Mucosa of descending colon (tissue), 3 donors: Measurements from ENCODE around the gene NAPSA. TPM values are rescaled to one million over a fixed set of nuclear protein-coding genes. Genes with fewer than 3 reads are reported as not detected.
A peak's percentile ranks its signal among the peaks of the same experiment; 100 is the strongest.

Experiments used
- ATAC-seq: fragments of 200-7000 bp; cut with Tn5 transposase; one replicate; pipeline ENCODE4 v1.9.1; 2020; ENCODE audit warnings: mild to moderate bottlenecking, moderate library complexity
- DNase-seq, 3 donors: peaks; one replicate each; pipeline ENCODE4 v3.0.0-alpha.2; 2020
- H3K36me3 ChIP-seq: fragments of 200-600 bp; one replicate; pipeline ENCODE4 v1.8.0; 2021; ENCODE audit warnings: low read depth, mild to moderate bottlenecking
- H3K4me1 ChIP-seq: fragments of 200-600 bp; one replicate; pipeline ENCODE4 v1.8.0; 2021; ENCODE audit warnings: low read depth, mild to moderate bottlenecking
- H3K4me3 ChIP-seq: fragments of 200-600 bp; one replicate; pipeline ENCODE4 v1.8.0; 2021; ENCODE audit warnings: mild to moderate bottlenecking
- H3K9me3 ChIP-seq: fragments of 200-600 bp; one replicate; pipeline ENCODE4 v1.8.0; 2021; ENCODE audit warnings: mild to moderate bottlenecking
- CTCF ChIP-seq: fragments of 200-600 bp; IDR thresholded peaks from one replicate; pipeline ENCODE4 v1.8.0; 2022; ENCODE audit warnings: antibody characterized with exemption, mild to moderate bottlenecking
- intact Hi-C, 2 donors: fragments of 100-400 bp; cut with DNase I in 1 of 2; cut with micrococcal nuclease in 1 of 2; formaldehyde crosslinking; loops; one replicate each; pipeline versions ENCODE4 v1.11.0 to v1.11.1; 2022; cut with DNase I, micrococcal nuclease
- total RNA-seq, 3 donors: library from RNA; stranded (reverse); fragmentation: NEBNext Ultra II Directional in 2 of 3; extraction: Animal tissue kit (Norgen Biotek cat#: 25700) in 2 of 3; gene quantifications; one replicate each; pipeline versions ENCODE4 v1.2.1 to v1.2.4, GENCODE V29; 2021 to 2023
- donor health status: DM: no; HTN: no; CAD: no; lungs with moderate emphysema.
- donor health status: DM: no; HTN: no; CAD: no.
- donor health status: DM: no; HTN: yes; CAD: no.

The NAPSA gene
- total RNA-seq, 3 donors from 2014 or later: 1.8 to 3.2 (median 2.0) TPM

GRCh38 chr19:50334741-50335421 lies 30.6 kb downstream of the NAPSA start:
- intact Hi-C loops: no loop called here
- H3K9me3 ChIP-seq: no peaks in the 10 kb centered on the region

GRCh38 chr19:50333737-50334617 lies 31.5 kb downstream of the NAPSA start:
- intact Hi-C loops: no loop called here
- peak; percentile 45 for ATAC-seq
- DNase-seq: peak; percentile 82 to 90 (median 85)
- Histone ChIP-seq H3K4me3 (no peak overlapping the region), H3K9me3 (no peaks in the 10 kb centered on the region), H3K4me1 (peaks cover 10% of the 10 kb centered on the region), H3K36me3 (no peaks in the 10 kb centered on the region)
- TF ChIP-seq CTCF: no peak

More at GRCh38 chr19:50334741-50335421, 30.6 kb downstream of the NAPSA start:
- ATAC-seq (no peak), DNase-seq (peak in 2 of 3 donors; percentile 27 to 51)
- TF ChIP-seq CTCF: no peak
- peaks cover 10% of the 10 kb centered on the region for H3K4me1 ChIP-seq
- no peak overlapping the region for H3K4me3 ChIP-seq
- H3K36me3 ChIP-seq: no peaks in the 10 kb centered on the region

GRCh38 chr19:50333235-50333736 lies 32.2 kb downstream of the NAPSA start:
- TF ChIP-seq CTCF: no peak
- Histone ChIP-seq H3K9me3 (no peaks in the 10 kb centered on the region), H3K36me3 (no peaks in the 10 kb centered on the region), H3K4me1 (peaks cover 10% of the 10 kb centered on the region), H3K4me3 (no peak overlapping the region)
- DNase-seq: peak; percentile 86 to 95 (median 88)
- intact Hi-C loops: no loop called here
- peak; percentile 70 for ATAC-seq

- Histone ChIP-seq H3K4me3 (no peak overlapping the region), H3K36me3 (no peaks in the 10 kb centered on the region), H3K9me3 (no peaks in the 10 kb centered on the region), H3K4me1 (peaks cover 10% of the 10 kb centered on the region)
- intact Hi-C loops: no loop called here
- DNase-seq: peak in 1 of 3 donors; percentile 47
- no peak for TF ChIP-seq CTCF
- no peak for ATAC-seq
Measured at GRCh38 chr19:50332244-50333038, 33.0 kb downstream of the NAPSA start.

GRCh38 chr19:50331994-50332243 lies 33.5 kb downstream of the NAPSA start:
- peaks cover 10% of the 10 kb centered on the region for H3K4me1 ChIP-seq
- H3K4me3 ChIP-seq: no peak overlapping the region
- H3K9me3 ChIP-seq: no peaks in the 10 kb centered on the region
- H3K36me3 ChIP-seq: no peaks in the 10 kb centered on the region
- peak in 1 of 3 donors; percentile 50 for DNase-seq
- no peak for ATAC-seq
- intact Hi-C loops: no loop called here
- no peak for TF ChIP-seq CTCF
